Measurements from ENCODE around the gene PRRG4. TPM values are rescaled to one million over a fixed set of nuclear protein-coding genes. Genes with fewer than 3 reads are reported as not detected.

Gene PRRG4
- total RNA-seq, 1 experiment from 2014 or later, result 1.2 TPM

GRCh38 chr11:32888805-32889204 lies 59.1 kb downstream of the PRRG4 start:
- Histone ChIP-seq H2AFZ (ENCODE audit: low read length) (no peak overlapping the region), H4K5ac (ENCODE audit: insufficient read length, low read depth, low read length) (no peak overlapping the region), H3K14ac (ENCODE audit: insufficient read depth, low read length) (no peak overlapping the region), H3K9me3 (ENCODE audit: control insufficient read depth, low read depth, low read length) (no peaks in the 10 kb centered on the region), H3K27ac (ENCODE audit: insufficient read length, low read depth, low read length) (no peak overlapping the region), H3K23ac (ENCODE audit: insufficient read length, low read depth, low read length) (no peak overlapping the region), H3K9ac (ENCODE audit: extremely low read depth, insufficient read length, low read length) (no peak overlapping the region), H2BK12ac (ENCODE audit: insufficient read length, low read depth, low read length) (no peak overlapping the region), H2BK120ac (ENCODE audit: low read depth, low read length, poor library complexity, severe bottlenecking) (no peak overlapping the region), H4K91ac (ENCODE audit: insufficient read length, low read depth, low read length) (no peak overlapping the region), H2BK15ac (ENCODE audit: low read depth, low read length) (no peak overlapping the region), H3K56ac (ENCODE audit: insufficient read length, low read depth, low read length) (no peak overlapping the region), H2BK5ac (ENCODE audit: insufficient read length, low read length) (no peak overlapping the region), H3K4me2 (ENCODE audit: insufficient read depth, insufficient read length, low read length) (no peak overlapping the region), H2BK20ac (ENCODE audit: low read depth, low read length, poor library complexity, severe bottlenecking) (no peak overlapping the region), H3K27me3 (ENCODE audit: insufficient read depth, low read length) (no peaks in the 10 kb centered on the region), H3K18ac (ENCODE audit: insufficient read length, low read depth, low read length) (no peak overlapping the region), H3K79me2 (ENCODE audit: insufficient read depth, low read length) (peaks cover 1% of the 10 kb centered on the region; the same call in 1 of the 2 replicates), H3K23me2 (ENCODE audit: insufficient read length, low read depth, low read length, poor library complexity, severe bottlenecking) (peaks cover 4% of the 10 kb centered on the region), H3K4me1 (ENCODE audit: insufficient read depth, low read length) (no peaks in the 10 kb centered on the region; the same call in 1 of the 2 replicates), H3K79me1 (ENCODE audit: insufficient read depth, low read depth, low read length, poor library complexity, severe bottlenecking) (no peaks in the 10 kb centered on the region), H4K8ac (replicated peaks; ENCODE audit: insufficient read length, low read depth, low read length) (no peak overlapping the region), H3T11ph (ENCODE audit: low read length) (no peak overlapping the region), H4K20me1 (ENCODE audit: control insufficient read depth, insufficient read depth, insufficient read length) (no peaks in the 10 kb centered on the region), H2AK5ac (ENCODE audit: insufficient read length, low read length) (no peak overlapping the region), H3K4ac (ENCODE audit: low read depth, low read length) (no peak overlapping the region)
- peaks cover 15 to 27% (median 22%) of the 10 kb centered on the region in 3 experiments for H3K36me3 Mint-ChIP-seq (ENCODE audit: insufficient read depth in 1 of 3, low read depth in 3 of 3)
- H3K27ac Mint-ChIP-seq, result no peak overlapping the region; a peak in 1 of 7 replicates
- DNase-seq, result no peak
- no peak overlapping the region; a peak in 1 of 5 replicates for H3K4me3 Mint-ChIP-seq
- peaks cover 31 to 35% of the 10 kb centered on the region in 2 experiments for H3K4me1 Mint-ChIP-seq
- no peak for TF ChIP-seq CTCF (conservative IDR thresholded peaks at IDR 0.05)
- no peaks in the 10 kb centered on the region for H3K27me3 Mint-ChIP-seq (ENCODE audit: low read depth)
- peaks cover 21 to 23% of the 10 kb centered on the region in 2 experiments for H3K9me3 Mint-ChIP-seq

Data from H9 (cell line).